ENCODE results near the gene PTPRN2.
"Not testable (repeated sequence)": the region's sequence is repeated elsewhere in the genome, so short reads cannot be mapped to it uniquely, and the experiment has no call there.

PTPRN2 gene

DNA sequence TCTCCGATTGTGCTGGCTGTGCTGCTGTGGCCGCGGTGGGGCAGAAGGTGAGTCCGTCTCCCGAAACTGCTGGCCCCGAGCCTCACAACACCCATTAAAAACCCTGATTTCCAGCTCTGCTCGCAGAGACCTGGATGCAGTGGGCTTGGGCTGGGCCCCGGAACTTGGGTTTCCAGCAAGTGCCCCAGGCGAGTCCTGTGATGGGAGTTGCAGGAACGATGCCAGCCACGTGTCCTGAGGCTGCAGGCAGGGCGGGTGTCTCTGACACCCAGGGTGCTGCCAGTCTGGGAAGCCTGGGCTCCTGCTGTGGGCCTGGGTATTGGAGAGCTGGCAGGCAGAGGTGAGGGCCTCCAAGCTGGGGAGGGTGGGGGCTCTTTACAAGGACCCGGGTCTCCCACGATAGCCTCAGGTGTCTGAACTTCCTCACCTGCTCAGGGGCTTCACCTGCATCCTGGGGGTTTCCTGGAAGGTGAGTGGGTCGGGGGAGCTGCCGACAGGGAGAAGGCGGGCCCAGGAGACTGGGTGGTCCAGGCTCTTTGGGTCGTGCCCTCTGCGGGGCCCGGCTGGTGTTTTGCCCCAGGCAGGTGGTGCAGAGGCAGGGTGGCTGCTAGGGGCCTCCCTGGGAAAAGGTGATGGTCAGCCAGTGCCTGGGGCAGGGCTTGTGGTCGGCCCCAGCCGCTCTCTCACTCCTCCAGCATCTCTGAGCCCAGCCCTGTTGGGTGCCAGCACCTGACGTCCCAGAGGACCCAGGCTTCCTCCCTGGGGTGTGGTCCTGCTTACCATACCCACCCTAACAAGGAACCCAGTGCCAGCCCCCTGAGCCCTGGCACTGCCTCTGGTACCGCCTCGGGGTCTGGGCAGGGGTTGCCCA lies 1070.5 kb downstream of the PTPRN2 start:
- FAIRE-seq, result no peak

DNA sequence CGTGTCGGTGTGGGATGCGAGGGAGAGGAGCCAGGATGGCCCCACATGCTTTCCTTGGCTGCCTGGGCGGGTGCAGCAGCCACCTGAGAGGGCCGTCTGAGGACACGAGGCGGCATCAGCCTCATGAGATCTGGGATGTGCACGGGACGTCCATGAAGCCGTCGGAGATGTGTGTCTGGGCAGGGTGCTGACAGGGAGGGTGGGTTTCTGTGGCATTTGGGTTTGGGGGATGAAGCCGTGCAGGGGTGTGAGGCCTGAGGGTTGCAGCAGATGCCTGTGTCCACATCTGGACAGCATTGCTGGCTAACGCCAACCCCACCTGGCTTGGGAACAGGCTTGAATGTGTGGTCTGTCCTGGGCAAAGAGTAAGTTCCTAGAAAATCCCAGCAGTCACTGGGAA lies 1071.3 kb downstream of the PTPRN2 start:
- FAIRE-seq (no peak), DNase-seq (ENCODE audit: insufficient read length, low spot score) (no peak)

More for the DNA sequence above, 1070.5 kb downstream of the PTPRN2 start:
- no peak for DNase-seq (ENCODE audit: insufficient read length, low spot score)

DNA sequence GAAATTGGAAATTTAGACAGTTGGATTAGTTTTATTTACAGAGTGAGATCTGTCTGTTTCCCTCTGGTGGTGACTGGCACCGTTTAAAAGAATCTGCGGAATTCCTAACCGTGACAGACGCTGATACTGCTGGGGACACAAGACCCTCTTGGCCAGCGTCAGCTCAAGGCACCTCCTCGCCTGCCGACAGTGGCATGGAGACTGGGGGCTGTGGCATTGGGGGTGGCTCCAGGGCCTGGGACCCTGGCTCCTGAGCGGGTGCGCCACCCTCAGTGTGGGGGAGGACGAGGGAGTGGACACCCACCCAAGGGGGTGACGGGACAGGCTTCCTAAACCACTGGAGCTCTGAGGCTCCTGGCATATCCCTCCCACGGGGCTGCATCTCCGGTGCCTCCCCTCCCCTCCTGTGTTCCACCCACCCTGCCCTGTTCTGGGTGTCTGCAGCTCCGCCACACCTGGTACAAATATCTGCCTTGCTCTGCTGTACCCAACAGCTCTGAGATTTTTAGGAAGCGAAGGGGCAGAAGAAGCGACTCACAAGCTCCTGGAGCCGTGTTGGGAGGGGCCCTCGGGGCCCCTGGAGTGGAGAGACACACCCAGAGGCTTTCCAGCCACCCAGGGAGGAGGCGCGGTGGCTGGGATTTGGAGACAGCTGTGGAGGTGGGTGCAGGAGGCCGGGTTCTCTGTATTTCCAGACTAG lies 1072.1 kb downstream of the PTPRN2 start:
- DNase-seq (ENCODE audit: insufficient read length, low spot score) (no peak), FAIRE-seq (no peak)

DNA sequence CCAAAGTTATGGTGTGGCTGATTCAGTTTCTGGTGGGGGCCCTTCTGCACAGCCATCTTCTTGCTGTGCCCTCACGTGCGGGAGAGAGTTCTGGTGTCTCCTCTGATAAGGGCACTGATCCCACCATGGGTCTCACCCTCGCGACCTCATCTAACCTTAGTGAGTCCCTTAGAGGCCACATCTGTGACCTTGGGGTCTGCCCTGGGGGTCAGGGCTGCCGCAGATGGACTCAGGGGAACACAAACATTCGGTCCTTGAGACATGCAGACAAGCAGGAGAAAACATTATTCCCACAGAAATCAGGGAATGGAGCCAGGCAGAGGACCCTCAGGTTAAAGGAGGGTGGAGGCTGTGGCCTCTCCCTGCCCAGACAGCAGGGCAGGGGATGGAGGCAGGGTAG lies 1072.9 kb downstream of the PTPRN2 start:
- FAIRE-seq (no peak), DNase-seq (ENCODE audit: insufficient read length, low spot score) (no peak)

DNA sequence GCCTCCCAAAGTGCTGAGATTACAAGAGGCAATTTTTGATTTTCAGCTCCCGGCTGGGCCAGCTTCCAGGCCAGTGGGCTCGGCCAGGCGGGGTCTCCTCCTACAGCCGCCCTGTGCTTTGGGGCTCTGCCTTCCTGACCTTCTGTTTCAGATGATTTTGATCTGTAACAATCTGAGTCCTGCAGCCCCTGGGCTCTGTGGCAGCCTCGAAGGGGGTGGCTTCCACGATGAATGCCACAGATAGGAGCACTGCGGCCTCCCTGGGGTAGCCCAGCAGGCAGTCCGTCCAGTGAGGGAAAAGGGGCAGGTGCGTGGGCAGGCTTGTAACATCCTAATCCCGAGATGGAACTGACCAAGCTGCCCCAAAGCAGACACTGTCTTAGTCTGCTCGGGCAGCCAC lies 1073.3 kb downstream of the PTPRN2 start:
- no peak for FAIRE-seq

DNA sequence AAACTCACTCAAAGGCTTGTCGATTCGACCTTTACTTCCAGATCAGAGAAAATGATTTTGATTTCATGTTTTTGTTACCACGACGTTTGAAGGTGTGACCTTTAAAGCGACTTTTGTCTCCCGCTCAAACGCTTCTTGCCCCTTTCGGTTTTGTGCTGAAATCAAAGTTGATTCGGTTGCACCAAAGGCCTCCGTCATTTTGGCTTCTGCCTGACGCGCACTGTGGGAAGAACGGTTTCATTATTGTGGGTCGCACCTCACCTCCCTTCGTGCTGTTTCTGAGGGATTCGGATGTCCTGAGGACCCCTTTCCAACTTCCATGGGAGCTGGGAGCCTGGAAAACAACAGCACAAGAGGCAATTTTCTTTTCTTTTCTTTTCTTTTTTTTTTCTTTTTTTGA lies 1073.9 kb downstream of the PTPRN2 start:
- DNase-seq (ENCODE audit: insufficient read length, low spot score) (no peak), FAIRE-seq (no peak)

More for the DNA sequence above, 1073.3 kb downstream of the PTPRN2 start:
- no peak for DNase-seq (ENCODE audit: insufficient read length, low spot score)

DNA sequence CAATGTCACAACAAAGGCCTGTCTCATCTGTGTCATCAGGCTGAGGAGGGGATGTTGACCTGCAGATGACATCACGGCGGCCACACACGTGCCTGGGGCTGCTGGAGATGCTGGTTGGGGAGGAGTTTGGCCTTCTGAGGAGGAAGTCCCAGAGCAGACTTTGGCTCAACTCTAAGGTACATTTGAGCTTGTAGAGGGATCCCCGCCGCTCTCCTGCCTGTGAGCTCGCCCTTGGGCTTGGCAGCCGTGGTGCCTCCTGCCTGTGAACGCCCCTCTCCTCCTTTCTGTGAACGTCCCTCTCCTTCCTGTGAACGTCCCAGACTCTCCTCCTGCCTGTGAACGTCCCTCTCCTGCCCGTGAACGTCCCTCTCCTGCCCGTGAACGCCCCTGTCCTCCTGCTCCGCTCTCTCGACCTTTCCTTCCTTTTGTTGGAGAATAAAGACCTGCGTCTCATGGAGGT lies 1074.4 kb downstream of the PTPRN2 start:
- DNase-seq (ENCODE audit: insufficient read length, low spot score), result no peak

DNA sequence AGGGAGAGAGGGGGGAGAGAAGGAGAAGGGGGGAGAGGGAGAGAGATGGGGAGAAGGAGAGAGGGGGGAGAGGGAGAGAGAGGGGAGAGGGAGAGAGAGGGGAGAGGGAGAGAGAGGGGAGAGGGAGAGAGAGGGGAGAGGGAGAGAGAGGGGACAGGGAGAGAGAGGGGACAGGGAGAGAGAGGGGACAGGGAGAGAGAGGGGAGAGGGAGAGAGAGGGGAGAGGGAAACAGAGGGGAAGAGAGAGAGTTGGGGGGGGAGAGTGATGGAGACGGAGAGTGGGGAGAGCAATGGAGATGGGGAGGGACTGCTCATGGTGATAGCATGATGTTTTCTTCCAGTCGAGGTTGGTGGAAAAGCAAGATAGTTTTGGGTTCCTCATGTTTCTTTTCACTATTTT lies 1078.4 kb downstream of the PTPRN2 start:
- DNase-seq (ENCODE audit: insufficient read length, low spot score) (no peak), FAIRE-seq (no peak)

More for the DNA sequence above, 1074.4 kb downstream of the PTPRN2 start:
- no peak for FAIRE-seq

DNA sequence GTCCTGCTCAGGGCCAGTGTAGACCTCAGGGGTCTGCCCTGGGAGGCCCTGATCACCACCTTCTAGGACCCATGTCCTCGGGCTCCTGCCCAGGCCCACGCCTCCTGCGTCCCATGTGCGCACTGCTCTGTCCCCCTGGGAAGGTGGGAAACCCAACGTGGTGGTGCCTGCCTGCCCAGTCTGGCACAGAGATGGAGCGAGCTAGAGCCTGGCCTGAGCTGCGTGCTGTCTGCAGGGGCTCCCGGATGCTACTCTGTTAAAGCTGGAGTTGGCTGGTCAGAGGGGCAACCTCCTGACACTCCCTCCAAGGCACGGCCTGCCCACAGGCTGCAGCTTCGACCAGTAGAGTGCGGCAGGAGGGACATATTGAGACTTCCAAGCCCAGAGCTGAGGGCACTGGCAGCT lies 1079.1 kb downstream of the PTPRN2 start:
- no peak for DNase-seq (ENCODE audit: insufficient read length, low spot score)
- no peak for FAIRE-seq

DNA sequence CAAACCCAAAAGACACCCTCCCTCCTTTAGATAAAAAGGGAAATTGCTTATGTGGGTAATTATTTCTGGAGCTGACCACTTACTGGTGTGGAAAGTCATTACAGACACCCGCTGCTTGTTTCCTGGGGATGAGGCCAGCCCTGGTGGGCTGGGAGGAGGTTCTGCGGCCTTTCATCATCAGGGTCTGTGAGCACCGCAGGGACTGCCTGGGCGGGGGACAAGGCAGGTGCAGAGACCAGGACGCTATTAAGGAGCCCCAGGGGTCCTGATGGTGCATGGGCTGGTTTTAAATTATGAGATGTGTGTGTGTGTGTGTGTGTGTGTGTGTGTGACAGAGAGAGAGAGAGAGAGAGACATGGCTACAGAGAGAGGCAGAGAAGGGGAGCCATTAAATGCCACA lies 1079.6 kb downstream of the PTPRN2 start:
- no peak for FAIRE-seq
- no peak for DNase-seq (ENCODE audit: insufficient read length, low spot score)

DNA sequence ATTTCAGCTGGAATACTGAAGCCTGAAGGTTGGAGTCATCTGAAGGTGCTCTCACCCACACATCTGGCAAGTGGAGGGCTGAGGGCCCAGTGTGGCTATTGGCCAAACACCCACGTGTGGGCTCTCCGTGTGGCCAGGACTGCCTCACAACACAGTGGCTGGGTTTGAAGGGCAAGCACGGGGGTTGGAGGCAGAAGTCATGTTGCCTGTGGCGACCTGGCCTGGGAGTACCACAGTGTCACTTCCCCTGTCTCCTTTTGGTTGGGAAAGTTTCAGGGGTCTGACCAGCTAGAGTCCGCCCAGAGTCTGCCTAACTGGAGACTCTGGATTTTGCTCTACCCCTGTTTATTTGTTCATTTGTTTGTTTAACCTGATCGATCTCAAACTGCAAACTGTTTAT lies 1081.4 kb downstream of the PTPRN2 start:
- DNase-seq (ENCODE audit: insufficient read length, low spot score), result no peak
- no peak for FAIRE-seq

DNA sequence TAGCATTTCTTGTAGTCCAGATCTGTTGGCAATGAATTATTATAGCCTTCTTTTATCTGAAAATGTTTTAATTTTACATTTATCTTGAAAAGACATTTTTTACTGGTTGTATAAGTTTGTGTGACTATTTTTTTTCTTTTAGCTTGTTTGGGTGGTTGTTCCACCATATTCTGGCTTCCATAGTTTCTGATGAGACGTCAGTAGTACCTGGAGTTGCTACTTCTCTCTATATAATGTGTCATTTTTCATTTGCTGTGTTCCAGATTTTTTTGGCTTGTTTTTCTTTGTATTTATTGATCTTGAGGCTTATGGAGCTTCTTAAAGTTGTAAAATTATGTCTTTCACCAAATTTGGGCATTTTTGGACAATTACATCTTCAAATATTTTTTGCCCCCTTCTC lies 1082.0 kb downstream of the PTPRN2 start:
- no peak for FAIRE-seq
- DNase-seq (ENCODE audit: insufficient read length, low spot score), result no peak

DNA sequence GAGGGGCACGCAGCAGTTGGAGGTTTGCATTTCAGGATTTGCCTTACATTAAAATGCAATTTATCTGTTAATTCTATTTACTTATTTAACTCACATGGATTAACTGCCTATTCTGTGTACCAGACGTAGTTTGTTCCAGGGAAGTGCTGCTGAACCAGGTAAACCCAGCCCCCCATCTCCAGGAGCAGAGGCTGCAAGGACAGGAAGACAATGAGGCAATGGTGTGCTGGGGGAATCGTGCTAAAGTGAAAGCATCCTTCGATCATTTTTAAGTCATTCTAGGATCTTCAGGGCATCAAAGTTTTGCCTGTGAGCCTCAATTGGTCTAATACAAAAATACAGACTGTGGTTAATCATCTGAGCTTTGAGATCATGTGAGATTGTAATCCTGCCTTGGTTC lies 1084.4 kb downstream of the PTPRN2 start:
- no peak for DNase-seq (ENCODE audit: insufficient read length, low spot score)
- FAIRE-seq, result no peak

DNA sequence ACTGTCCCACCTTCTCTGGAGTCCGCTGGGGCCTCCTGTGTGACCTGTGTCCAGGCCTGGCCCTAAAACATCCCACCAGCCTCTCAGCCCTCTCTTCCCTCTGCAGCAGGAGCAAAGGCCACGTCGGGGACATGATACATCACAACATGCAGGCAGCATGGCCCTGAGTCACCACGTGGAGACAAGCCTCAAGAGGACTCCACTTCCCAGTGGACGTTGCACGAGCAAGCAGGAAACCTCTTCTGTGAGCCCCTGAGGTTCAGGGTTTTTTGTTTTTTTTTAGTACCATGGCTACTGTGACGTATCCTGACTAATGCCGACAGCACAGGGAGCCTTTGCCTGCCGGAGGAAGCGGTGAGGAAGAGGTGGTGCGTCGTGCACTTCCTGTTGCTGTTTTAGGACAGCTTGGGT lies 1084.9 kb downstream of the PTPRN2 start:
- FAIRE-seq (no peak), DNase-seq (ENCODE audit: insufficient read length, low spot score) (no peak)

DNA sequence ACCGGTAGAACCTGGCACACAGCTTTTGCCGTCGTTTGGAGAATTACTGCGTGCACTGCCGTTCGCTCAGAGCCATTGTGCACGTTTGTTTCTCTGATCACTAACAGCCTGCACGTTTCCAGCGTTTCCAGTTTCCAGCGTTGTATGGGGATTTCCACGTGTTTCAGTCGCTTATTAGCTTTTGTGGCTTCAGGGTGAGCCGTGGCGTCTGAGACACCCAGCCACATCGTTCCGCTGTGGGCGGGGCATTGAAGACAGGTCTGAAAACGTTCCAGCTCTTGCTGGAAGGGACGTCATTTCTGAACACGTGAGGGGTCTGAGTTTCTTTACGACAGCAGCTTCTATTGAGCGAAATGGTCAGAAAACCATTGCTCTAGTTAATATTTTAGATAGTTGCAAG lies 1086.0 kb downstream of the PTPRN2 start:
- DNase-seq (ENCODE audit: insufficient read length, low spot score) (no peak), FAIRE-seq (no peak)

DNA sequence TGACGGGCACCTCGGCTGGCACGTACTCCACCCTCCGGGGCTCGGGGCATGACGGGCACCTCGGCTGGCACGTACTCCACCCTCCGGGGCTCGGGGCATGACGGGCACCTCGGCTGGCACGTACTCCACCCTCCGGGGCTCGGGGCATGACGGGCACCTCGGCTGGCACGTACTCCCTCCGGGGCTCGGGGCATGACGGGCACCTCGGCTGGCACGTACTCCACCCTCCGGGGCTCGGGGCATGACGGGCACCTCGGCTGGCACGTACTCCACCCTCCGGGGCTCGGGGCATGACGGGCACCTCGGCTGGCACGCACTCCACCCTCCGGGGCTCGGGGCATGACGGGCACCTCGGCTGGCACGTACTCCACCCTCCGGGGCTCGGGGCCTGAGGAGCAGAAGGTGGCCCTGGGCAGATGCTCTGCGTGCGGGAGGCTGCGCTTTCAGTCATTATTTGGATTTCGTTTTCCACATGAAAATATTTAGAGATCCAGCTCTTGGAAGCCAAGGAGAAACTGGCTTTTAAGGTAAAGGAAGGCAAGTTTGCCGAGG lies 1086.6 kb downstream of the PTPRN2 start:
- FAIRE-seq; DNase-seq (ENCODE audit: insufficient read length, low spot score): not testable (repeated sequence)

DNA sequence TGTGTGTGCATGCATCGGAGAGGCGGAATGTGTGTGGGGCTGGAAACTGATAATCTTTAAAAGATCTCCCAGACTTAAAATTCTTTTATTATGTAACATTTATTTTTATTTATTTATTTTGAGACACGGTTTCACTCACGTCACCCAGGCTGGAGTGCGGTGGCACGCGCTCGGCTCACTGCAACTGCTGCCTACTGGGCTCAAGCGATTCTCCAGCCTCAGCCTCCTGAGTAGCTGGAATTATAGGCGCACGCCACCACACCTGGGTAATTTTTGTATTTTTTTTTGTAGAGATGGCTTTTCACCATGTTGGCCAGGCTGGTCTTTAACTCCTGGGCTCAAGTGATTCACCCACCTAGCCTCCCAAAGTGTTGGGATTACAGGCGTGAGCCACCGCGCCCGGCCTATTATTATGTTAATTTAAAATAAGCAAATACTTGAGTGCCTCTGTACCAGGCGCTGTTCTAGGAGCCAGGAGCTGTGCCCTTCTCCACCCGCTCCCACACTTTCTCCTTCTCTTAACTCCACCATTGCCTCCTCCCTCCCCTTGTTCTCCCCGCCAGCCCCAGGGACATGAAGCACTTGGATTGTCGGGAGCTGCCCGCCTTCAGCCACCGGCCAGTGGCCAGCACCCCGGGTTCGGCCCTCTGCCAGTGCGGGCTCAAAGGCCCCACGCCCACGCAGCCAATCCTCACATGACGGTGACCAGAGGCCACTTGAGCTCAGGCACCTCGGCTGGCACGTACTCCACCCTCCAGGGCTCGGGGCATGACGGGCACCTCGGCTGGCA lies 1087.3 kb downstream of the PTPRN2 start:
- DNase-seq (ENCODE audit: insufficient read length, low spot score), result no peak
- no peak for FAIRE-seq

DNA sequence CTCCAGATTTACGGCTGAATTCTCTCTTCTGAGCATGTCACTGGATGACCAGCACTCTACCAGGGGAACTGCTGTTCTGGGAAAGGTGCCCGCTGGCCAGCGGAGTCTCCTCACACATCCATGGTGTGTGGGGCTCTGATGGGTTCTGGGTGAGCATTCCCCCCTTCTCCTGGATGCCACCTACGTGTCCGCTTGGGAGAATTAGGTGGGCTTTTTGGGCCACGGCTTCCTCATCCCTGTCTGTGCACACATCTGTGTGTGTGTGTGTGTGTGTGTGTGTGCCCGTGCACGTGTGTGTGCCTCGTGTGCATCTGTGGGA lies 1087.8 kb downstream of the PTPRN2 start:
- FAIRE-seq (no peak), DNase-seq (ENCODE audit: insufficient read length, low spot score) (no peak)

DNA sequence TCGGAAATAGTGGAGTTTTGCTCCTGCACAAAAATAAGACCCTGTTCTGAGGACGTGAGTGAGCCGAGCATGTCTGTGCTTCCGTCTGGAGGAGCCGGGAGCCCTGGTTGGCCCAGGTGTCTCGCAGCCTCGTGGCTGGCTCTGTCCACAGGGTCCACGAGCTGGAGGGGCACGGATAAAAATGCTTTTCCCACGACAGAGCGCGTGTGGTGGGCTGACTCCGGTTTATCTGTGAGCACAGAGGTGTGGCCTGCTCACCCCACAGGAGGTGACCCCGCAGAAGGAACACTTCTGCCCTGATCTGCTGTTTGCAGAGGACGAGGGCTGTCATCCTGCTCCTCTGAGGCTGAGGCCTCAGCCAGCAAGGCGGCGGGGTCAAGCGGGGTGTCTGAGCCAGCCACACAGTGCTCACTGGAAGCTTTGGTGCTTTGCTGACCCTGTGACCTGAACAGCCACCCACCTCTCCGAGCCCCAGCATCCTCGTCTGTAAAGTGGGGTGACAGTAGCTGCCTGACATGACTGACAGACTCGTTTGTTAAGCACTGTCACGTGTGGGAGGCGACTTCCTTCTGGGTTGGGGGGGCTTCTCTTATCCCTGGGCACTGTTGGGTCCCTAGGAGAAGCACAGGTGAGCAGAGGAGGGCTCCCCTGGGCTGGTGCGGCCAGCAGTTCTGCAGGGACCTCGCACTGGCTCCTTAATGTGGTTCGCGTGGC lies 1088.3 kb downstream of the PTPRN2 start:
- FAIRE-seq (no peak), DNase-seq (ENCODE audit: insufficient read length, low spot score) (no peak)

DNA sequence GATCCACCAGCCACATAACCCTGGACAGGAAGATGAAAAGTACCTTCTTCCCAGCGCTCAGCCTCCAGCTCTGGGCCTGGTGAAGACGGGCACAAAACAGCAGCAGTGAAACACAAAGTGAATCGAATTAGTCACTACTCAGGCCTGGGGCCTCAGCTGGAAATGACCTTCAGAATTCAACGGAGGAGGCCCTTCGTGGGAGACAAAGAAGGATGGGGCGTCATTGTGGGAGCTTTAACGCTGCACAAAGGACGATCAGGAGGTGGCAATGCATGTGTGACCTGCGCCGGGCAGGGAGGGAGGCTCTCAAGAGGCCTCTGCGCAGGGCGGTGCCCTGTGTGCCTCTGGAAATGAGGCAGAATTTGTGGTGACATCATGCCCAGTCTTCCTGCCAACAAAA lies 1089.0 kb downstream of the PTPRN2 start:
- DNase-seq (ENCODE audit: insufficient read length, low spot score) (no peak), FAIRE-seq (no peak)
